H1 (cell line): ENCODE measurements around the gene PTPRD. TPM values are rescaled to one million over a fixed set of nuclear protein-coding genes. Genes with fewer than 3 reads are reported as not detected.

Source experiments
- CTCF ChIA-PET: fragments of 300-600 bp; sonication (Branson Sonifier 250); formaldehyde crosslinking; loops from one replicate; lab custom pipeline; 2021; ENCODE audit not compliant: partially characterized antibody; lab: Charles Lee
- POLR2A ChIA-PET: fragments of 300-600 bp; sonication (Branson Sonifier 250); formaldehyde crosslinking; loops from one replicate; lab custom pipeline; 2021; ENCODE audit warnings: inconsistent platforms; ENCODE audit not compliant: partially characterized antibody; lab: Charles Lee
- DNase-seq, 2 experiments: peaks; one replicate each; pipeline versions ENCODE4 v3.0.0 to v3.0.0-alpha.2; 2010 to 2022; ENCODE audit warnings: low spot score in 2 of 2, low read depth in 1 of 2, mixed read lengths in 1 of 2
- FAIRE-seq: peaks from 2 replicates; lab custom pipeline; 2011; peaks lifted over from hg19 to GRCh38; lab: Jason Lieb, UNC
- H2AFZ ChIP-seq: 2 replicates; pipeline ENCODE4 v1.8.1; 2012; ENCODE audit warnings: low read length, inconsistent platforms
- H2AK5ac ChIP-seq: 2 replicates; pipeline ENCODE4 v1.6.1; 2013; ENCODE audit warnings: low read depth, low read length
- H2BK120ac ChIP-seq: replicated peaks from 2 replicates; pipeline ENCODE3; 2013; ENCODE audit warnings: low read depth, low read length, inconsistent platforms
- H2BK12ac ChIP-seq: 2 replicates; pipeline ENCODE4 v1.6.1; 2013; ENCODE audit warnings: low read depth, low read length
- H2BK15ac ChIP-seq: 2 replicates; pipeline ENCODE4 v1.6.1; 2013; ENCODE audit warnings: low read length
- H2BK20ac ChIP-seq: 2 replicates; pipeline ENCODE4 v1.6.1; 2013; ENCODE audit warnings: low read length
- H2BK5ac ChIP-seq: 2 replicates; pipeline ENCODE4 v1.6.1; 2013; ENCODE audit warnings: low read depth, low read length
- H3K14ac ChIP-seq: 2 replicates; pipeline ENCODE4 v1.6.1; 2013; ENCODE audit warnings: inconsistent platforms; ENCODE audit not compliant: insufficient read length
- H3K18ac ChIP-seq: 2 replicates; pipeline ENCODE4 v1.6.1; 2013; ENCODE audit warnings: low read length; ENCODE audit errors: extremely low read depth
- H3K23ac ChIP-seq: 2 replicates; pipeline ENCODE4 v1.6.1; 2013; ENCODE audit warnings: inconsistent platforms; ENCODE audit not compliant: insufficient read length
- H3K23me2 ChIP-seq: 2 replicates; pipeline ENCODE4 v1.6.1; 2013; ENCODE audit warnings: low read depth, low read length
- H3K27ac ChIP-seq: 2 replicates; pipeline ENCODE4 v1.6.1; 2011; ENCODE audit warnings: low read depth, low read length, inconsistent platforms
- H3K27me3 ChIP-seq, 4 experiments: replicated peaks in 1 of 4; 1 replicate in 1 of 4; 2 replicates in 3 of 4; pipeline versions ENCODE4 v1.6.1 to v1.8.1; 2011 to 2013; ENCODE audit warnings: low read length in 3 of 4, mild to moderate bottlenecking in 3 of 4, inconsistent platforms in 2 of 4, mixed read lengths in 2 of 4, moderate library complexity in 1 of 4; ENCODE audit not compliant: control insufficient read depth in 3 of 4, insufficient read depth in 3 of 4; ENCODE audit errors: extremely low read depth in 1 of 4
- H3K36me3 ChIP-seq, 4 experiments: 2 replicates each; pipeline versions ENCODE4 v1.6.1 to v1.8.1; 2011 to 2013; ENCODE audit warnings: mild to moderate bottlenecking in 4 of 4, low read length in 3 of 4, moderate library complexity in 2 of 4, control low read depth in 1 of 4, inconsistent platforms in 1 of 4; ENCODE audit not compliant: insufficient read depth in 4 of 4, control insufficient read depth in 2 of 4
- H3K4ac ChIP-seq: replicated peaks from 2 replicates; pipeline ENCODE3; 2013; ENCODE audit warnings: low read length, low read depth, mixed read lengths, inconsistent platforms; ENCODE audit not compliant: insufficient read length
- H3K4me1 ChIP-seq, 4 experiments: replicated peaks in 1 of 4; 1 replicate in 1 of 4; 2 replicates in 3 of 4; pipeline versions ENCODE4 v1.6.1 to v1.8.1; 2011 to 2013; ENCODE audit warnings: low read length in 3 of 4, inconsistent platforms in 2 of 4, mixed read lengths in 1 of 4; ENCODE audit not compliant: insufficient read depth in 4 of 4, control insufficient read depth in 3 of 4
- H3K4me2 ChIP-seq, 2 experiments: 2 replicates each; pipeline versions ENCODE4 v1.6.1 to v1.8.1; 2011 to 2013; ENCODE audit warnings: low read depth in 2 of 2, low read length in 2 of 2, control low read depth in 1 of 2, inconsistent platforms in 1 of 2, mild to moderate bottlenecking in 1 of 2; ENCODE audit not compliant: insufficient read depth in 1 of 2
- H3K4me3 ChIP-seq, 4 experiments: fragments of 200-600, 300-600 bp in 1 of 4; sonication (generic), shearing (Covaris generic), sonication (Bioruptor Twin) in 1 of 4; 2 replicates each; pipeline versions ENCODE4 v1.5.1 to v1.8.1; 2011 to 2016; ENCODE audit warnings: low read length in 4 of 4, low read depth in 3 of 4, control low read depth in 2 of 4, inconsistent platforms in 2 of 4, mild to moderate bottlenecking in 2 of 4, mixed read lengths in 1 of 4, moderate library complexity in 1 of 4; ENCODE audit not compliant: insufficient read depth in 2 of 4; ENCODE audit errors: extremely low read depth in 1 of 4
- H3K56ac ChIP-seq: replicated peaks from 2 replicates; pipeline ENCODE3; 2013; ENCODE audit warnings: low read depth, mild to moderate bottlenecking, mixed read lengths, low read length, inconsistent platforms; ENCODE audit not compliant: insufficient read length
- H3K79me1 ChIP-seq: 2 replicates; pipeline ENCODE4 v1.6.1; 2013; ENCODE audit warnings: low read depth, low read length, control low read depth
- H3K79me2 ChIP-seq, 2 experiments: 2 replicates each; pipeline versions ENCODE4 v1.6.1 to v1.8.1; 2012 to 2013; ENCODE audit warnings: low read length in 2 of 2, mild to moderate bottlenecking in 2 of 2, inconsistent platforms in 1 of 2; ENCODE audit not compliant: insufficient read depth in 2 of 2, control insufficient read depth in 1 of 2
- H3K9ac ChIP-seq, 4 experiments: replicated peaks in 1 of 4; 1 replicate in 1 of 4; 2 replicates in 3 of 4; pipeline versions ENCODE4 v1.6.1 to v1.8.1; 2011 to 2013; ENCODE audit warnings: low read depth in 3 of 4, low read length in 3 of 4, control low read depth in 2 of 4, mild to moderate bottlenecking in 2 of 4, moderate library complexity in 2 of 4, inconsistent platforms in 1 of 4; ENCODE audit errors: extremely low read depth in 1 of 4
- H3K9me3 ChIP-seq, 2 experiments: 2 replicates each; pipeline versions ENCODE4 v1.6.1 to v1.8.1; 2012 to 2013; ENCODE audit warnings: mild to moderate bottlenecking in 2 of 2, moderate library complexity in 2 of 2, control low read depth in 1 of 2, inconsistent platforms in 1 of 2, low read depth in 1 of 2, low read length in 1 of 2, mixed read lengths in 1 of 2; ENCODE audit not compliant: insufficient read depth in 2 of 2
- H4K20me1 ChIP-seq, 2 experiments: replicated peaks in 1 of 2; 2 replicates each; pipeline versions ENCODE3 to v1.8.1; 2011 to 2013; ENCODE audit warnings: inconsistent platforms in 2 of 2, low read length in 2 of 2, mild to moderate bottlenecking in 1 of 2; ENCODE audit not compliant: insufficient read depth in 2 of 2, control insufficient read depth in 1 of 2
- H4K5ac ChIP-seq: 2 replicates; pipeline ENCODE4 v1.6.1; 2013; ENCODE audit warnings: low read length, low read depth, mixed read lengths, inconsistent platforms; ENCODE audit not compliant: insufficient read length
- H4K8ac ChIP-seq: 2 replicates; pipeline ENCODE4 v1.8.0; 2013; ENCODE audit warnings: mild to moderate bottlenecking, moderate library complexity, low read length, inconsistent platforms; ENCODE audit not compliant: insufficient read depth; ENCODE audit errors: extremely low read depth
- H4K91ac ChIP-seq: replicated peaks from 2 replicates; pipeline ENCODE3; 2013; ENCODE audit warnings: low read length, mixed read lengths, inconsistent platforms; ENCODE audit not compliant: insufficient read length
- CHD2 ChIP-seq: IDR thresholded peaks from 2 replicates; pipeline ENCODE4 v1.6.1; 2012; ENCODE audit warnings: low read length, improper control_type of control experiment
- CTBP2 ChIP-seq: IDR thresholded peaks from 2 replicates; pipeline ENCODE4 v1.7.0; 2011; ENCODE audit warnings: borderline replicate concordance, mild to moderate bottlenecking, moderate library complexity, mixed read lengths, low read length; ENCODE audit not compliant: insufficient read depth, insufficient read length
- CTCF ChIP-seq, 3 experiments: IDR thresholded peaks; 1 replicate in 2 of 3; 2 replicates in 1 of 3; pipeline versions ENCODE4 v1.5.1 to v1.6.1; 2011; ENCODE audit warnings: low read length in 3 of 3, mild to moderate bottlenecking in 3 of 3, inconsistent platforms in 2 of 3, low read depth in 1 of 3, moderate library complexity in 1 of 3; ENCODE audit not compliant: insufficient read depth in 1 of 3; ENCODE audit errors: control extremely low read depth in 1 of 3
- EP300 ChIP-seq, 2 experiments: IDR thresholded peaks; 1 replicate in 1 of 2; 2 replicates in 1 of 2; pipeline ENCODE4 v1.6.1; 2011 to 2012; ENCODE audit warnings: low read depth in 2 of 2, low read length in 2 of 2, mild to moderate bottlenecking in 2 of 2, borderline replicate concordance in 1 of 2, inconsistent platforms in 1 of 2, moderate library complexity in 1 of 2
- FOSL1 ChIP-seq: IDR thresholded peaks from 2 replicates; pipeline ENCODE4 v1.6.1; 2011; ENCODE audit warnings: mild to moderate bottlenecking, low read depth, low read length, moderate library complexity; ENCODE audit not compliant: insufficient read depth
- KDM1A ChIP-seq: fragments of 200-600, 300-600 bp; sonication (generic); IDR thresholded peaks from 2 replicates; pipeline ENCODE4 v1.7.1; 2016; ENCODE audit warnings: mild to moderate bottlenecking, low read length, borderline replicate concordance
- KDM5A ChIP-seq: fragments of 200-600 bp; IDR thresholded peaks from 2 replicates; pipeline ENCODE4 v1.7.1; 2012; ENCODE audit warnings: mild to moderate bottlenecking, low read length, inconsistent platforms, mixed read lengths
- RAD21 ChIP-seq, 2 experiments: IDR thresholded peaks in 1 of 2; conservative IDR thresholded peaks in 1 of 2; 2 replicates each; pipeline ENCODE4 v1.6.1; 2011; ENCODE audit warnings: low read depth in 2 of 2, low read length in 2 of 2, improper control_type of control experiment in 1 of 2, inconsistent platforms in 1 of 2, mild to moderate bottlenecking in 1 of 2, moderate library complexity in 1 of 2
- SIX5 ChIP-seq: IDR thresholded peaks from 2 replicates; pipeline ENCODE4 v1.6.1; 2011; ENCODE audit warnings: mild to moderate bottlenecking, low read depth, low read length
- SP1 ChIP-seq: IDR thresholded peaks from 2 replicates; pipeline ENCODE4 v1.6.1; 2011; ENCODE audit warnings: low read depth, low read length
- SUZ12 ChIP-seq: fragments of 200-600 bp; sonication (generic); IDR thresholded peaks from 2 replicates; pipeline ENCODE4 v1.6.1; 2012; ENCODE audit warnings: mild to moderate bottlenecking, inconsistent platforms, low read length, moderate library complexity, mixed read lengths
- TAF7 ChIP-seq: optimal IDR thresholded peaks from 2 replicates; pipeline ENCODE3; 2011; ENCODE audit warnings: low read depth, mild to moderate bottlenecking, inconsistent platforms, low read length, moderate library complexity, borderline replicate concordance
- polyA plus RNA-seq, 7 experiments: library from polyadenylated mRNA; depleted of rRNA in 3 of 7; stranded (reverse) in 5 of 7; unstranded in 2 of 7; fragments of >200 nt in 5 of 7; fragments of 200-250 nt in 2 of 7; gene quantifications; 1 replicate in 5 of 7; 2 replicates in 1 of 7; 4 replicates in 1 of 7; pipeline versions ENCODE4 v1.2.1 to v1.2.3, GENCODE V29; 2011 to 2013; ENCODE audit warnings: missing spikeins in 2 of 7, mixed read lengths in 2 of 7
- total RNA-seq: library from RNA; stranded (reverse); fragmentation: NEBNext Ultra II Directional; extraction: Animal tissue kit (Norgen Biotek cat#: 25700); gene quantifications from 2 replicates; pipeline ENCODE4 v1.2.1, GENCODE V29; 2021

PTPRD gene
- total and polyA plus RNA-seq, 2 of the 8 experiments (the other 6 are each of a cell fraction or from before 2014, with no cell fraction given): 17.2 to 77.0 TPM

GRCh38 chr9:9917400-9917799, 695.4 kb downstream of the PTPRD start:
- Histone ChIP-seq H3K9me3 (no peaks in the 10 kb centered on the region), H3K4ac (no peak overlapping the region), H3K79me2 (no peaks in the 10 kb centered on the region), H4K20me1 (no peaks in the 10 kb centered on the region), H4K8ac (no peak overlapping the region), H3K79me1 (no peaks in the 10 kb centered on the region), H3K23ac (no peak overlapping the region), H4K91ac (no peak overlapping the region), H3K4me1 (no peaks in the 10 kb centered on the region), H3K27me3 (no peaks in the 10 kb centered on the region), H2BK5ac (no peak overlapping the region), H2BK120ac (no peak overlapping the region), H2BK12ac (no peak overlapping the region), H4K5ac (no peak overlapping the region), H3K9ac (no peak overlapping the region), H3K23me2 (no peaks in the 10 kb centered on the region), H3K4me3 (no peak overlapping the region), H3K4me2 (no peak overlapping the region), H3K18ac (no peak overlapping the region), H3K56ac (no peak overlapping the region), H2BK15ac (no peak overlapping the region), H2AFZ (no peak overlapping the region), H3K27ac (no peak overlapping the region), H3K36me3 (no peaks in the 10 kb centered on the region), H2BK20ac (no peak overlapping the region), H3K14ac (no peak overlapping the region), H2AK5ac (no peak overlapping the region)
- FAIRE-seq: no peak
- POLR2A ChIA-PET: no interaction called here
- CTCF ChIA-PET: interaction anchor here (2.8 to 5.7 kb wide), 2 partner anchors 14 to 26 kb away, joined by 9 to 29 read pairs; no protein-coding TSS in a partner anchor
- DNase-seq: no peak
- TF ChIP-seq FOSL1 (no peak), CTCF (IDR thresholded peaks at IDR 0.05; ENCODE audit: control extremely low read depth in 1 of 3, insufficient read depth in 1 of 3, low read depth in 1 of 3, low read length in 3 of 3) (no peak), CTBP2 (no peak), TAF7 (no peak), SIX5 (no peak), KDM1A (no peak), KDM5A (no peak), SUZ12 (no peak), RAD21 (IDR thresholded peaks at IDR 0.05 in 1 of 2, conservative IDR thresholded peaks at IDR 0.05 in 1 of 2; ENCODE audit: low read depth in 2 of 2, low read length in 2 of 2) (no peak), CHD2 (no peak), SP1 (no peak), EP300 (IDR thresholded peaks at IDR 0.05; ENCODE audit: borderline replicate concordance in 1 of 2, low read depth in 2 of 2, low read length in 2 of 2) (no peak)
